AG09309 (cell line): Measurements from ENCODE around the gene RPL31.

Experiments
- DNase-seq: peaks from one replicate; pipeline ENCODE4 v3.0.0-alpha.2; 2010; ENCODE audit warnings: low read depth
- H3K4me3 ChIP-seq: 2 replicates; pipeline ENCODE4 v1.5.1; 2011; ENCODE audit warnings: mild to moderate bottlenecking, low read depth, low read length, moderate library complexity; ENCODE audit not compliant: control insufficient read depth
- CTCF ChIP-seq: IDR thresholded peaks from 2 replicates; pipeline ENCODE4 v1.5.1; 2011; ENCODE audit warnings: mild to moderate bottlenecking, low read depth, low read length, inconsistent platforms; ENCODE audit not compliant: insufficient read depth, control insufficient read depth; ENCODE audit errors: missing control alignments

The RPL31 gene

GRCh38 chr2:100957996-100958653 is 44.0 kb upstream of the RPL31 start:
- peak; percentile 99 for DNase-seq
- TF ChIP-seq CTCF = no peak
- H3K4me3 ChIP-seq = no peak overlapping the region; the same call in 1 of the 2 replicates

DNA sequence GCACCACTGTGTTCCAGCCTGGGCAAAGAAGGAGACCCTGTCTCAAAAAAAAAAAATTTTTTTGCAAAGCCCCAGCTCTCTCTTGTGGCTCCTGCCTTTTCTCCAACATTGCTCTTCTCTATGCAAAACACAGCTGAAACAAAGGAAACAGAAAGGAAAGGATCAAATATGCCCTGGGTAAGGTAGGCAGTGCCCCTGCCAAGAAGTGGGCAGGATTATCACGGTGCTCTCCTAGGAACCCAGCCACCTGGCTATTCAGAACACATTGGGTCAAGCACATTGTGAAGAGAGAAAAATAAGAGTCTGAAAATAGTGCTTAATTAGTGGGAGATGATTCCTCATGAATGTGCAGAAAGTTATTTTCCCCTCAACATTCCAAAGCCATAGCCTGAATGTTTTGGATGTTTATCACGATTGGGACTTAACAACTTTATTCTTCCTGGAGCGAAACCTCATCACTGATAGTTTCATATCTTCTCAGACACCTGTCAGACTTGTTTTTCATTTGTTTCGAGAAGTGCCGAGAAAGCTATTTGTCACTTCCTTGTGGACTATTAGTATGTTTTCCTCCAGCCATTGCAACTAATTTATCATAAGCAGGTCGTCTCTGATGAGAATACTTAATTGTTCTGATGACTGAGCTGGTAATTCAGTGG is 42.7 kb upstream of the RPL31 start:
- TF ChIP-seq CTCF = no peak
- DNase-seq = peak; percentile 40
- no peak overlapping the region for H3K4me3 ChIP-seq

DNA sequence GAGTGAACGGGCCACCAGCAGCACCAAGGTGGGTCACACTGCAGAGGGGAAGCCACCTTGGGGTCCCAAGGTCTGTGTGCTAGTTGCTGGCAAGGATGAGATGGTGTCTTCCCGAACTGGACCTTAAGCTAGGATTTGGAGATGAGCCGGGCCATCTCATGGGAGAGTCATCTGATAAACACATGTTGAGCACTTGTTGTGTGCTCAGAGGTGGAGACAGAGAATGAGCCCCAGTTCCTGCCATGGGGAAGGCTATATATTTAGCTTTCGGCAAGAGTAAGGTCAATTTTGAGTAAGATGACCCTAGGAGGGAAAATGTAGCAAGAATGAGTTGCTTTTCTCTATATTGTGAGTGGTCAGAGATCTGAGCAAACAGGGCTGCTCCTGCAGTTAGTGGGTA is 41.4 kb upstream of the RPL31 start:
- TF ChIP-seq CTCF = no peak

DNA sequence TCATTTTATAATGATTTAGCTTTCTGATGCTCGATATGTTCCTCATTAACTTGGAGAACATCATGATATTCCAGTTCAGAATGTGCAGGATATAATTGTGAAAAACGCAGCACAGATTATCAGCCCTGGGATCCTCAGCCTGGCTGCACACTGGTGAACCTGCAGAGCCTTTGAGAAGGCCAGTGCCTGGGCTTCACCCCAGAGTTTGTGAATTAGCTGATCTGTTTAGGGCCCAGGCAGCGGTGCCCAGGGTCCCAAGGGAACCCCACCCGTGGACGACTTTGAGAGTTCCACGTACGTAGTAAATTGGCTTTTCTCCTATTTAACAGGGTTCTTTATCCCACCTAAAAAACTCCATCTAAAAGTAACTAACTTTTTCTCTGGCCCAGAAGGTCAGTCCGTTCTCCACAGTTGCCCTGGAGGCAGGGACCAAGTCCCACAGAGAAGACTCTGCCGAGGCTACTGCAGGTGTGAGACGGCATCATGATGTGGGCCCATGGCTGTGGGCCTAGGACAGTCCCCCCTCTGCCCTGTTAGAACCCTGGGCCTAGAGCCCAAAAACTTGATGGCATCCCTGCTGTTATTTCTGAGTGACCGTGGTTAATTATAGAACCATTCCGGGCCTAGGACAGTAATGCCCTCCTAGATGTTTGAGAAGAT is 39.6 kb upstream of the RPL31 start:
- no peak overlapping the region for H3K4me3 ChIP-seq
- no peak for TF ChIP-seq CTCF
- DNase-seq = no peak

More for the DNA sequence above, 41.4 kb upstream of the RPL31 start:
- no peak for DNase-seq
- H3K4me3 ChIP-seq = no peak overlapping the region

- TF ChIP-seq CTCF = no peak
- no peak for DNase-seq
- H3K4me3 ChIP-seq = no peak overlapping the region
Observed at GRCh38 chr2:100963026-100963375, 39.1 kb upstream of the RPL31 start.

GRCh38 chr2:100964222-100964621 is 37.9 kb upstream of the RPL31 start:
- no peak for TF ChIP-seq CTCF
- H3K4me3 ChIP-seq = no peak overlapping the region
- DNase-seq = no peak
